ENCODE data around the gene PRM1. TPM values are rescaled to one million over a fixed set of nuclear protein-coding genes. Genes with fewer than 3 reads are reported as not detected.

The PRM1 gene
- total and polyA plus RNA-seq, 8 donors = not detected

DNA sequence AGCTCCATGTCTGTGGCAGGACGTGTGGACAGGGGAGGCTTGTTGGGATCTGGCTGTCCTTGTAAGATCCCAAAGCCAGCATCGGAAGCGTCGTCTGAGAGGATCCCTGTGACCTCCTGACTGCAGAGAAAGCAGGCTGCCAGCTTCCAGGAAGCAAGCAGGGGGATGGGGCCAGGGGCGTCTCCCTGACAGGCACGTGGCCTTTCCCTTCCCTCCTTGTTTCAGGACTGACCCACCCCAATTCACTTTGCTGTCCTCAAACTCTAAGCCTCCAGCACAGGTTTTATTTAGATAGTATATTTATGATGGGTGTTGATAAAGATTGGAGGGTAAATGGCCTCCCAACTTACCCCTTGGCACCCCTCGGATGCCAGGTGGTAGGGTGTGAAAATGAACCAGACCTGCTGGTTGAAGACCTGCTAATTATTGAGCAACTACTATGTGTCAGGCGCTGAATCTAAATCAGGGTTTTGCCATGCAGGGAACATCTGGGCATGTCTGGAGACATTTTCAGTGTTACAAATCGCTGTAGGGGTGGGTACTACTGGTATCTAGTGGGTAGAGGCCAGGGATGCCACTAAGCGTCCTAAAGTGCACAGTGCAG lies 49.7 kb downstream of the PRM1 start:
- ATAC-seq = no peak
- no peaks in the 10 kb centered on the region for H3K27me3 ChIP-seq
- no peak overlapping the region for H3K27ac ChIP-seq
- H3K36me3 ChIP-seq = no peaks in the 10 kb centered on the region
- peaks cover 0 to 3% (median 0%) of the 10 kb centered on the region in 3 donors for H3K4me1 ChIP-seq
- no peak for DNase-seq
- no peak overlapping the region for H3K4me3 ChIP-seq
- TF ChIP-seq CTCF (IDR thresholded peaks at IDR 0.05) = no peak
- intact Hi-C loops (cut with DNase I) = no loop called here
- no peak for FAIRE-seq
- 82 to 88% methylated on average over 10 of the region's 10 CpGs for WGBS, 2 donors
- H3K9me3 ChIP-seq = no peaks in the 10 kb centered on the region

Small RNA genes lying within 50 kb of the gene (microRNA-seq; reads per million reads assigned to microRNA genes)
- 0 reads per million in 2 donors for gene MIR548H2

Other genes with a start within 250 kb of the PRM1 start
- 1 to 10 TPM; 1.3 to 7.9 (median 1.8) TPM for gene SOCS1, start 25.1 kb downstream of the PRM1 start, total RNA-seq
- gene SOCS1, start 25.1 kb downstream of the PRM1 start, polyA plus RNA-seq = 1 to 10 TPM; 4.6 to 5.7 TPM
- gene TNP2, start 12.0 kb downstream of the PRM1 start, total RNA-seq = not detected
- not detected for gene TNP2, start 12.0 kb downstream of the PRM1 start, polyA plus RNA-seq
- gene PRM3, start 7.7 kb downstream of the PRM1 start, total RNA-seq = not detected
- not detected for gene PRM3, start 7.7 kb downstream of the PRM1 start, polyA plus RNA-seq
- gene PRM2, start 4.8 kb downstream of the PRM1 start, total RNA-seq = not detected
- gene PRM2, start 4.8 kb downstream of the PRM1 start, polyA plus RNA-seq = not detected
- 1 to 10 TPM in 4 of 6 donors, under 1 TPM in 2; 0.35 to 3.2 (median 1.2) TPM for gene RMI2, start 64.1 kb upstream of the PRM1 start, total RNA-seq
- 1 to 10 TPM in 1 of 2 donors, under 1 TPM in 1; 0.65 to 1.5 TPM for gene RMI2, start 64.1 kb upstream of the PRM1 start, polyA plus RNA-seq

All from pancreas (tissue), 10 donors.